K562 (cell line): Measurements from ENCODE around the gene CNOT6L. TPM values are rescaled to one million over a fixed set of nuclear protein-coding genes. Genes with fewer than 3 reads are reported as not detected.

Experiments used
- ATAC-seq: fragments of 200-7000 bp; cut with Tn5 transposase; 3 replicates; pipeline ENCODE4 v1.9.1; 2020; ENCODE audit warnings: moderate library complexity
- BruUV-seq: library from RNA; stranded (reverse); fragments of 400-500 nt; replicated peaks from 2 replicates; lab custom pipeline; 2021; lab: Mats Ljungman, UMichigan
- CTCF ChIA-PET: fragments of 300-600 bp; formaldehyde crosslinking; extraction: SDS; loops from one replicate; lab custom pipeline; 2021; ENCODE audit warnings: low intra/inter-chr PET ratio; lab: Yijun Ruan, JAX
- POLR2A ChIA-PET: fragments of 300-600, 350-650 bp; sonication (Branson Sonifier 250); formaldehyde crosslinking; extraction: SDS; loops from one replicate; lab custom pipeline; 2021; ENCODE audit warnings: antibody characterized with exemption, inconsistent platforms; lab: Yijun Ruan, JAX
- DNase-seq, 4 experiments: peaks; one replicate each; pipeline versions ENCODE4 v3.0.0 to v3.0.0-alpha.2; 2011 to 2018; ENCODE audit warnings: low spot score in 3 of 4, mixed read lengths in 3 of 4; ENCODE audit errors: extremely low read depth in 1 of 4
- FAIRE-seq: peaks from 2 replicates; lab custom pipeline; 2011; peaks lifted over from hg19 to GRCh38; lab: Jason Lieb, UNC
- H2AFZ ChIP-seq: 2 replicates; pipeline ENCODE4 v1.6.0; 2011; ENCODE audit warnings: low read depth, low read length, control low read depth, inconsistent platforms
- H3K27ac ChIP-seq: fragments of 200-600 bp; 3 replicates; pipeline ENCODE4 v1.8.0; 2011; ENCODE audit warnings: low read depth, mild to moderate bottlenecking, control low read depth, inconsistent platforms, low read length, moderate library complexity, mixed read lengths; ENCODE audit errors: extremely low read depth
- H3K27me3 ChIP-seq, 2 experiments: fragments of 300-600 bp in 1 of 2; 2 replicates in 1 of 2; 3 replicates in 1 of 2; pipeline versions ENCODE4 v1.6.0 to v1.8.0; 2011; ENCODE audit warnings: inconsistent platforms in 2 of 2, low read length in 2 of 2, mild to moderate bottlenecking in 1 of 2, mixed read lengths in 1 of 2, moderate library complexity in 1 of 2; ENCODE audit not compliant: control insufficient read depth in 2 of 2, insufficient read depth in 2 of 2
- H3K36me3 ChIP-seq: fragments of 300-600 bp; 3 replicates; pipeline ENCODE4 v1.8.0; 2011; ENCODE audit warnings: mild to moderate bottlenecking, low read length, inconsistent platforms; ENCODE audit not compliant: control insufficient read depth, insufficient read depth
- H3K4me1 ChIP-seq, 2 experiments: fragments of 200-600 bp in 1 of 2; replicated peaks in 1 of 2; 2 replicates in 1 of 2; 3 replicates in 1 of 2; pipeline versions ENCODE4 v1.5.1 to v1.8.0; 2011; ENCODE audit warnings: inconsistent platforms in 2 of 2, low read length in 2 of 2, mild to moderate bottlenecking in 1 of 2, mixed read lengths in 1 of 2, moderate library complexity in 1 of 2; ENCODE audit not compliant: control insufficient read depth in 2 of 2, insufficient read depth in 2 of 2
- H3K4me2 ChIP-seq: 2 replicates; pipeline ENCODE4 v1.6.1; 2011; ENCODE audit warnings: low read length, control low read depth, inconsistent platforms, mixed read lengths; ENCODE audit not compliant: insufficient read depth
- H3K4me3 ChIP-seq: fragments of 200-600 bp; sonication (generic), shearing (Covaris generic); 2 replicates; pipeline ENCODE4 v1.5.1; 2016; ENCODE audit warnings: control low read depth, inconsistent platforms
- H3K79me2 ChIP-seq: fragments of 200-600 bp; 3 replicates; pipeline ENCODE4 v1.8.0; 2011; ENCODE audit warnings: low read length, inconsistent platforms; ENCODE audit not compliant: control insufficient read depth, insufficient read depth
- H3K9ac ChIP-seq, 2 experiments: 2 replicates each; pipeline versions ENCODE4 v1.6.0 to v1.6.1; 2011; ENCODE audit warnings: low read depth in 2 of 2, low read length in 2 of 2, control low read depth in 1 of 2, inconsistent platforms in 1 of 2, mild to moderate bottlenecking in 1 of 2, mixed read lengths in 1 of 2; ENCODE audit not compliant: insufficient read depth in 1 of 2
- H3K9me1 ChIP-seq: one replicate; pipeline ENCODE4 v1.6.0; 2011; ENCODE audit warnings: inconsistent platforms, mild to moderate bottlenecking, low read length, moderate library complexity; ENCODE audit not compliant: control insufficient read depth, insufficient read depth
- H3K9me3 ChIP-seq: replicated peaks from 2 replicates; pipeline ENCODE4 v1.5.1; 2011; ENCODE audit warnings: low read depth, low read length, inconsistent platforms; ENCODE audit not compliant: control insufficient read depth, insufficient read depth
- H4K20me1 ChIP-seq: replicated peaks from 2 replicates; pipeline ENCODE4 v1.6.1; 2011; ENCODE audit warnings: low read length, inconsistent platforms, mixed read lengths; ENCODE audit not compliant: control insufficient read depth, insufficient read depth
- BRCA1 ChIP-seq, 2 experiments: fragments of 450-650 bp in 1 of 2; sonication (generic) in 1 of 2; formaldehyde crosslinking in 1 of 2; IDR thresholded peaks; 2 replicates each; pipeline versions ENCODE4 v1.5.0 to v1.6.1; 2017 to 2020; ENCODE audit warnings: mild to moderate bottlenecking in 1 of 2, missing genetic modification reagents in 1 of 2
- CEBPB ChIP-seq: fragments of 450-650 bp; IDR thresholded peaks from 2 replicates; pipeline ENCODE4 v1.6.1; 2016; ENCODE audit warnings: missing genetic modification characterization, missing compliant biosample characterization
- GABPB1 ChIP-seq: sonication (generic); formaldehyde crosslinking; IDR thresholded peaks from 2 replicates; pipeline ENCODE4 v1.8.0; 2022; ENCODE audit warnings: mild to moderate bottlenecking, missing genetic modification reagents
- GABPB2 ChIP-seq: fragments of 250-450 bp; sonication (Bioruptor Pico); conservative IDR thresholded peaks from 2 replicates; pipeline ENCODE4 v1.5.1; 2021; ENCODE audit warnings: mild to moderate bottlenecking
- IRF2 ChIP-seq: sonication (generic); formaldehyde crosslinking; IDR thresholded peaks from 2 replicates; pipeline ENCODE4 v1.8.1; 2022; ENCODE audit warnings: mild to moderate bottlenecking, missing genetic modification reagents
- MEIS2 ChIP-seq: fragments of 450-650 bp; IDR thresholded peaks from 2 replicates; pipeline ENCODE4 v1.6.1; 2014; ENCODE audit warnings: mild to moderate bottlenecking; ENCODE audit not compliant: partially characterized antibody
- NR4A1 ChIP-seq, 2 experiments: fragments of 250-450 bp in 1 of 2; fragments of 450-650 bp in 1 of 2; sonication (Bioruptor Pico) in 1 of 2; IDR thresholded peaks; 2 replicates each; pipeline versions ENCODE4 v1.4.0 to v1.6.1; 2016 to 2020; ENCODE audit warnings: mild to moderate bottlenecking in 2 of 2, missing compliant biosample characterization in 1 of 2, missing genetic modification characterization in 1 of 2, moderate library complexity in 1 of 2
- ZBTB17 ChIP-seq: fragments of 450-650 bp; formaldehyde crosslinking; IDR thresholded peaks from 2 replicates; pipeline ENCODE4 v1.4.0; 2020; ENCODE audit warnings: mild to moderate bottlenecking
- ZNF561 ChIP-seq: fragments of 450-650 bp; formaldehyde crosslinking; conservative IDR thresholded peaks from 2 replicates; pipeline ENCODE4 v1.4.0; 2020; ENCODE audit warnings: mild to moderate bottlenecking, moderate library complexity
- WGBS: fragments of 100-300 bp; shearing (Covaris generic); methylation state at CpG from one replicate; pipeline ENCODE4 v1.1.6; 2016; ENCODE audit warnings: low coverage, mixed read lengths; ENCODE audit not compliant: insufficient coverage; ENCODE audit errors: missing lambda C conversion rate; 5-methylcytosine and 5-hydroxymethylcytosine counted together
- in situ Hi-C: fragments of 300-500 bp; cut with MboI; formaldehyde crosslinking; loops from 4 replicates; pipeline ENCODE4 v1.15.0; 2018; ENCODE audit warnings: inconsistent platforms, mixed read lengths
- intact Hi-C: fragments of 100-400 bp; cut with micrococcal nuclease; formaldehyde crosslinking; loops from 2 replicates; pipeline ENCODE4 v1.14.2; 2022
- polyA plus RNA-seq, 8 experiments: library from polyadenylated mRNA; depleted of rRNA in 4 of 8; stranded (reverse) in 5 of 8; unstranded in 3 of 8; fragments of >200 nt; fragmentation: Nextera tagmentation in 2 of 8; fragmentation: Illumina TruSeq in 1 of 8; extraction: Ambion mirVana in 2 of 8; extraction: Trizol in 1 of 8; gene quantifications; 2 replicates each; pipeline versions ENCODE4 v1.2.1 to v1.2.3, GENCODE V29; 2011 to 2014; ENCODE audit warnings: inconsistent platforms in 1 of 8, missing spikeins in 1 of 8
- total RNA-seq, 7 experiments: library from RNA; depleted of rRNA in 6 of 7; stranded (reverse); fragments of >200 nt in 6 of 7; fragmentation: Illumina TruSeq in 2 of 7; extraction: Trizol in 2 of 7; gene quantifications; 2 replicates each; pipeline versions ENCODE4 v1.2.1 to v1.2.3, GENCODE V29; 2011 to 2021; ENCODE audit warnings: low replicate concordance in 1 of 7
- TF ChIP-seq, protein P1 (sequence below): fragments of 250-450 bp; sonication (Bioruptor Pico); IDR thresholded peaks from 2 replicates; pipeline ENCODE4 v1.5.0; 2022; ENCODE audit warnings: mild to moderate bottlenecking

The CNOT6L gene
- total and polyA plus RNA-seq, 9 of the 15 experiments (the other 6 are each of a cell fraction or from before 2014, with no cell fraction given): 3.7 to 27.9 (median 6.5) TPM

- Histone ChIP-seq H2AFZ (no peak overlapping the region), H3K4me3 (no peak overlapping the region), H3K27me3 (peaks cover 0 to 6% of the 10 kb centered on the region in 2 experiments; a peak in 2 of 5 replicates), H4K20me1 (no peaks in the 10 kb centered on the region), H3K9ac (no peak overlapping the region), H3K4me2 (no peak overlapping the region), H3K9me3 (no peaks in the 10 kb centered on the region), H3K4me1 (no peaks in the 10 kb centered on the region), H3K36me3 (no peaks in the 10 kb centered on the region; the same call in 2 of the 3 replicates), H3K79me2 (no peaks in the 10 kb centered on the region), H3K9me1 (no peaks in the 10 kb centered on the region), H3K27ac (no peak overlapping the region)
- ATAC-seq (no peak), DNase-seq (no peak), FAIRE-seq (no peak)
- intact Hi-C loops (no loop called here), in situ Hi-C loops (no loop called here)
- ChIA-PET CTCF (no interaction called here), POLR2A (no interaction called here)
- TF ChIP-seq ZNF561 (CRISPR knock-in tag) (no peak), GABPB2 (CRISPR knock-in tag) (no peak), BRCA1 (IDR thresholded peaks at IDR 0.05) (no peak), BRCA1 (CRISPR knock-in tag; IDR thresholded peaks at IDR 0.05) (no peak), NR4A1 (CRISPR knock-in tag; IDR thresholded peaks at IDR 0.05) (no peak), NR4A1 (tag; IDR thresholded peaks at IDR 0.05) (no peak)
- WGBS: 0% methylated on average over 1 of the region's 1 CpG
- no TSS peak for BruUV-seq
These were observed 109.1 kb downstream of the CNOT6L start for GRCh38 chr4:77710059-77710458.

- H3K27me3 ChIP-seq: peaks cover 0 to 6% of the 10 kb centered on the region in 2 experiments; a peak in 2 of 5 replicates
- no peaks in the 10 kb centered on the region for H3K9me3 ChIP-seq
- ATAC-seq (no peak), FAIRE-seq (no peak), DNase-seq (no peak)
- intact Hi-C loops: no loop called here
- no peaks in the 10 kb centered on the region for H3K4me1 ChIP-seq
- no peak overlapping the region for H2AFZ ChIP-seq
- no peaks in the 10 kb centered on the region for H4K20me1 ChIP-seq
- no peak overlapping the region for H3K9ac ChIP-seq
- TF ChIP-seq CEBPB (tag) (no peak), MEIS2 (no peak), IRF2 (CRISPR knock-in tag) (no peak), ZBTB17 (no peak), GABPB1 (CRISPR knock-in tag) (no peak)
- TF ChIP-seq, protein P1, sequence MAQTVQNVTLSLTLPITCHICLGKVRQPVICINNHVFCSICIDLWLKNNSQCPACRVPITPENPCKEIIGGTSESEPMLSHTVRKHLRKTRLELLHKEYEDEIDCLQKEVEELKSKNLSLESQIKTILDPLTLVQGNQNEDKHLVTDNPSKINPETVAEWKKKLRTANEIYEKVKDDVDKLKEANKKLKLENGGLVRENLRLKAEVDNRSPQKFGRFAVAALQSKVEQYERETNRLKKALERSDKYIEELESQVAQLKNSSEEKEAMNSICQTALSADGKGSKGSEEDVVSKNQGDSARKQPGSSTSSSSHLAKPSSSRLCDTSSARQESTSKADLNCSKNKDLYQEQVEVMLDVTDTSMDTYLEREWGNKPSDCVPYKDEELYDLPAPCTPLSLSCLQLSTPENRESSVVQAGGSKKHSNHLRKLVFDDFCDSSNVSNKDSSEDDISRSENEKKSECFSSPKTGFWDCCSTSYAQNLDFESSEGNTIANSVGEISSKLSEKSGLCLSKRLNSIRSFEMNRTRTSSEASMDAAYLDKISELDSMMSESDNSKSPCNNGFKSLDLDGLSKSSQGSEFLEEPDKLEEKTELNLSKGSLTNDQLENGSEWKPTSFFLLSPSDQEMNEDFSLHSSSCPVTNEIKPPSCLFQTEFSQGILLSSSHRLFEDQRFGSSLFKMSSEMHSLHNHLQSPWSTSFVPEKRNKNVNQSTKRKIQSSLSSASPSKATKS (CRISPR knock-in tag): no peak
- no peaks in the 10 kb centered on the region for H3K79me2 ChIP-seq
- no peaks in the 10 kb centered on the region; the same call in 2 of the 3 replicates for H3K36me3 ChIP-seq
- no peak overlapping the region for H3K4me2 ChIP-seq
- no peak overlapping the region for H3K27ac ChIP-seq
- in situ Hi-C loops: no loop called here
- ChIA-PET CTCF (no interaction called here), POLR2A (no interaction called here)
- H3K9me1 ChIP-seq: no peaks in the 10 kb centered on the region
- BruUV-seq: no TSS peak
- WGBS: 0% methylated on average over 4 of the region's 4 CpGs
- H3K4me3 ChIP-seq: no peak overlapping the region
These were observed 112.5 kb downstream of the CNOT6L start for GRCh38 chr4:77706717-77707116.
